ENCODE results near the gene IL24.

GRCh38 chr1:206941766-206942418 lies 44.6 kb downstream of the IL24 start:
- TF ChIP-seq EZH2 (IDR thresholded peaks at IDR 0.05; ENCODE audit: low read depth) (no peak), CTCF (conservative IDR thresholded peaks at IDR 0.05) (no peak)

All from PC-9 (cell line).